GM12878 (cell line): ENCODE measurements around the gene DBN1. TPM values are rescaled to one million over a fixed set of nuclear protein-coding genes. Genes with fewer than 3 reads are reported as not detected.

Experiments
- BACH1 ChIP-seq: fragments of 450-650 bp; IDR thresholded peaks from 2 replicates; pipeline ENCODE4 v1.6.1; 2017; ENCODE audit warnings: mild to moderate bottlenecking, borderline replicate concordance
- CHD2 ChIP-seq: IDR thresholded peaks from 2 replicates; pipeline ENCODE4 v1.6.1; 2011; ENCODE audit warnings: low read depth, low read length, improper control_type of control experiment, borderline replicate concordance
- CREM ChIP-seq: IDR thresholded peaks from 2 replicates; pipeline ENCODE4 v1.6.1; 2014; ENCODE audit warnings: antibody characterized with exemption, low read depth
- ETV6 ChIP-seq, 2 experiments: fragments of 450-650 bp in 1 of 2; IDR thresholded peaks in 1 of 2; conservative IDR thresholded peaks in 1 of 2; 2 replicates each; pipeline ENCODE4 v1.6.1; 2014; ENCODE audit warnings: antibody characterized with exemption in 1 of 2, borderline replicate concordance in 1 of 2, low read depth in 1 of 2, mild to moderate bottlenecking in 1 of 2, moderate library complexity in 1 of 2
- HDGF ChIP-seq: fragments of 450-650 bp; IDR thresholded peaks from 2 replicates; pipeline ENCODE4 v1.6.1; 2016; ENCODE audit warnings: antibody characterized with exemption
- IRF5 ChIP-seq: fragments of 450-650 bp; IDR thresholded peaks from 2 replicates; pipeline ENCODE4 v1.6.1; 2017; ENCODE audit warnings: borderline replicate concordance
- NFYB ChIP-seq: IDR thresholded peaks from 2 replicates; pipeline ENCODE4 v1.6.1; 2011; ENCODE audit warnings: low read depth, mild to moderate bottlenecking, low read length, improper control_type of control experiment, moderate library complexity; ENCODE audit not compliant: insufficient read depth
- RCOR1 ChIP-seq: conservative IDR thresholded peaks from 2 replicates; pipeline ENCODE4 v1.6.1; 2012; ENCODE audit warnings: low read depth, low read length, improper control_type of control experiment
- RFX5 ChIP-seq: IDR thresholded peaks from 2 replicates; pipeline ENCODE4 v1.6.1; 2011; ENCODE audit warnings: low read depth, low read length, improper control_type of control experiment
- SIN3A ChIP-seq: IDR thresholded peaks from 2 replicates; pipeline ENCODE4 v1.6.1; 2012; ENCODE audit warnings: low read depth, low read length, improper control_type of control experiment
- SP1 ChIP-seq: IDR thresholded peaks from one replicate; pipeline ENCODE4 v1.6.1; 2011; ENCODE audit warnings: low read depth, low read length
- polyA plus RNA-seq, 11 experiments: library from polyadenylated mRNA; depleted of rRNA in 4 of 11; unstranded in 6 of 11; stranded (reverse) in 5 of 11; fragments of >200 nt; fragmentation: Nextera tagmentation in 4 of 11; fragmentation: Illumina TruSeq in 1 of 11; extraction: Ambion mirVana in 4 of 11; extraction: Trizol in 1 of 11; gene quantifications; 1 replicate in 1 of 11; 2 replicates in 10 of 11; pipeline versions ENCODE4 v1.2.1 to v1.2.3, GENCODE V29; 2011 to 2016; ENCODE audit warnings: inconsistent platforms in 2 of 11, missing spikeins in 2 of 11, low read depth in 1 of 11
- total RNA-seq, 4 experiments: library from RNA; depleted of rRNA in 3 of 4; stranded (reverse); fragments of >200 nt in 3 of 4; fragmentation: Illumina TruSeq in 1 of 4; extraction: Trizol in 1 of 4; gene quantifications; 2 replicates each; pipeline versions ENCODE4 v1.2.1 to v1.2.3, GENCODE V29; 2013 to 2021
- TF ChIP-seq, protein P1 (sequence below): IDR thresholded peaks from 2 replicates; pipeline ENCODE4 v1.6.1; 2011; ENCODE audit warnings: mild to moderate bottlenecking, low read depth, low read length, moderate library complexity; ENCODE audit not compliant: insufficient replicate concordance
- TF ChIP-seq, protein P2 (sequence below): fragments of 450-650 bp; IDR thresholded peaks from 2 replicates; pipeline ENCODE4 v1.6.1; 2016; ENCODE audit warnings: mild to moderate bottlenecking
- TF ChIP-seq, protein P3 (sequence below): fragments of 450-650 bp; formaldehyde crosslinking; IDR thresholded peaks from 2 replicates; pipeline ENCODE4 v1.4.0; 2020; ENCODE audit warnings: mild to moderate bottlenecking, moderate library complexity
- TF ChIP-seq, protein P4 (sequence below): fragments of 450-650 bp; IDR thresholded peaks from 2 replicates; pipeline ENCODE4 v1.6.1; 2017; ENCODE audit warnings: mild to moderate bottlenecking
- TF ChIP-seq, protein P5 (sequence below): IDR thresholded peaks from 2 replicates; pipeline ENCODE4 v1.6.1; 2012; ENCODE audit warnings: low read depth, low read length, improper control_type of control experiment

Gene DBN1
- total and polyA plus RNA-seq, 10 of the 15 experiments (the other 5 are each of a cell fraction or from before 2014, with no cell fraction given): 0.18 to 81.0 (median 27.9) TPM

DNA sequence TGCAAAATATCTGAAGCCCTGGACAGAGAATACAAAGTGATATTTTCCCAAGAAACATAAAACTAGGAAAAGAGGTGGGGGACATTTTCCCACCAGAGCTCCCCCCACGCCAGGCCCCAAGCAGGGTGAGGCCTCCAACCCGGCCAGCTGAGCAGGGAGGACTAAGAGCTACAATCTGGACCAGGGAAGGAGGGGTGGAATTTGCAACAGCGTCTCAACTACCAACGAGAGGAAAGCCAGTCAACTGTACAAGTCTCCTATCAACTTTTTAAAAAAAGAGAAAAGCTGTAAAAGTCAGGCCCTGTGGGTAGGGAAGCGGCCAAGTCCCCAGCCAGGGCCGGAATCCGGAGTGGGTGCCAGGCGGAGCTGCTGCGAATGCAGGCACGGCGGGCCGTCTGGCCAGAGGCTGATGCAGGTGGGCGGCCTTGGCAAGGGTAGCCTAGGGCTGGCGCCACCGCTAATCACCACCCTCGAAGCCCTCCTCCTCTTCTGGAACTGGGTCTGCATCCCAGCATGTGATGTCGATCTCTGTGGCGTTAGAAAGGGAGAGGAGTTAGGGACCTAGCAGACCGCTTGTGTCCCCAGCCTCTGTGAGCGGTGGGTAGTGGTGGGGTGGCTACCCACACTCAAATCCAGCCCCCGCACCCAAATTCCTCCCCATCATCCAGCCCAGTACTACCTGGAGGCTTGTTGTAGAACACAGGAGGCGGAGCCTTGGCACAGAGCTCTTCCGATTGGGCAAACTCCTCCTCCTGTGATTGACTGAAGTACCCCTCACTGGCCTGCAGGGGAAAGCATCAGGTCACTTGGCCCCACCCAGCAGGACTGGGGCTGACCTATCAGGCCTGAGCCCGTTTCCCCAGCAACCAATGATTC is 16.2 kb downstream of the DBN1 start (continued):
- TF ChIP-seq NFYB (peak; percentile 82), CREM (peak; percentile 42; the same call in 1 of the 2 replicates), RCOR1 (no peak), CHD2 (no peak), RFX5 (peak; percentile 95), SIN3A (no peak), ETV6 (conservative IDR thresholded peaks at IDR 0.05 in 1 of 2, IDR thresholded peaks at IDR 0.05 in 1 of 2; ENCODE audit: borderline replicate concordance in 1 of 2, low read depth in 1 of 2) (no peak), IRF5 (no peak), SP1 (peak; percentile 83), HDGF (0 out of 2 replicates have a peak, but pooled peaks have one; percentile 18), BACH1 (no peak)
- TF ChIP-seq, protein P1, sequence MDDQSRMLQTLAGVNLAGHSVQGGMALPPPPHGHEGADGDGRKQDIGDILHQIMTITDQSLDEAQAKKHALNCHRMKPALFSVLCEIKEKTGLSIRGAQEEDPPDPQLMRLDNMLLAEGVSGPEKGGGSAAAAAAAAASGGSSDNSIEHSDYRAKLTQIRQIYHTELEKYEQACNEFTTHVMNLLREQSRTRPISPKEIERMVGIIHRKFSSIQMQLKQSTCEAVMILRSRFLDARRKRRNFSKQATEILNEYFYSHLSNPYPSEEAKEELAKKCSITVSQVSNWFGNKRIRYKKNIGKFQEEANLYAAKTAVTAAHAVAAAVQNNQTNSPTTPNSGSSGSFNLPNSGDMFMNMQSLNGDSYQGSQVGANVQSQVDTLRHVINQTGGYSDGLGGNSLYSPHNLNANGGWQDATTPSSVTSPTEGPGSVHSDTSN: peak; percentile 82
- TF ChIP-seq, protein P2, sequence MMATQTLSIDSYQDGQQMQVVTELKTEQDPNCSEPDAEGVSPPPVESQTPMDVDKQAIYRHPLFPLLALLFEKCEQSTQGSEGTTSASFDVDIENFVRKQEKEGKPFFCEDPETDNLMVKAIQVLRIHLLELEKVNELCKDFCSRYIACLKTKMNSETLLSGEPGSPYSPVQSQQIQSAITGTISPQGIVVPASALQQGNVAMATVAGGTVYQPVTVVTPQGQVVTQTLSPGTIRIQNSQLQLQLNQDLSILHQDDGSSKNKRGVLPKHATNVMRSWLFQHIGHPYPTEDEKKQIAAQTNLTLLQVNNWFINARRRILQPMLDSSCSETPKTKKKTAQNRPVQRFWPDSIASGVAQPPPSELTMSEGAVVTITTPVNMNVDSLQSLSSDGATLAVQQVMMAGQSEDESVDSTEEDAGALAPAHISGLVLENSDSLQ: peak; percentile 94
- TF ChIP-seq, protein P3, sequence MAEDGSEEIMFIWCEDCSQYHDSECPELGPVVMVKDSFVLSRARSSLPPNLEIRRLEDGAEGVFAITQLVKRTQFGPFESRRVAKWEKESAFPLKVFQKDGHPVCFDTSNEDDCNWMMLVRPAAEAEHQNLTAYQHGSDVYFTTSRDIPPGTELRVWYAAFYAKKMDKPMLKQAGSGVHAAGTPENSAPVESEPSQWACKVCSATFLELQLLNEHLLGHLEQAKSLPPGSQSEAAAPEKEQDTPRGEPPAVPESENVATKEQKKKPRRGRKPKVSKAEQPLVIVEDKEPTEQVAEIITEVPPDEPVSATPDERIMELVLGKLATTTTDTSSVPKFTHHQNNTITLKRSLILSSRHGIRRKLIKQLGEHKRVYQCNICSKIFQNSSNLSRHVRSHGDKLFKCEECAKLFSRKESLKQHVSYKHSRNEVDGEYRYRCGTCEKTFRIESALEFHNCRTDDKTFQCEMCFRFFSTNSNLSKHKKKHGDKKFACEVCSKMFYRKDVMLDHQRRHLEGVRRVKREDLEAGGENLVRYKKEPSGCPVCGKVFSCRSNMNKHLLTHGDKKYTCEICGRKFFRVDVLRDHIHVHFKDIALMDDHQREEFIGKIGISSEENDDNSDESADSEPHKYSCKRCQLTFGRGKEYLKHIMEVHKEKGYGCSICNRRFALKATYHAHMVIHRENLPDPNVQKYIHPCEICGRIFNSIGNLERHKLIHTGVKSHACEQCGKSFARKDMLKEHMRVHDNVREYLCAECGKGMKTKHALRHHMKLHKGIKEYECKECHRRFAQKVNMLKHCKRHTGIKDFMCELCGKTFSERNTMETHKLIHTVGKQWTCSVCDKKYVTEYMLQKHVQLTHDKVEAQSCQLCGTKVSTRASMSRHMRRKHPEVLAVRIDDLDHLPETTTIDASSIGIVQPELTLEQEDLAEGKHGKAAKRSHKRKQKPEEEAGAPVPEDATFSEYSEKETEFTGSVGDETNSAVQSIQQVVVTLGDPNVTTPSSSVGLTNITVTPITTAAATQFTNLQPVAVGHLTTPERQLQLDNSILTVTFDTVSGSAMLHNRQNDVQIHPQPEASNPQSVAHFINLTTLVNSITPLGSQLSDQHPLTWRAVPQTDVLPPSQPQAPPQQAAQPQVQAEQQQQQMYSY: no peak
- TF ChIP-seq, protein P4, sequence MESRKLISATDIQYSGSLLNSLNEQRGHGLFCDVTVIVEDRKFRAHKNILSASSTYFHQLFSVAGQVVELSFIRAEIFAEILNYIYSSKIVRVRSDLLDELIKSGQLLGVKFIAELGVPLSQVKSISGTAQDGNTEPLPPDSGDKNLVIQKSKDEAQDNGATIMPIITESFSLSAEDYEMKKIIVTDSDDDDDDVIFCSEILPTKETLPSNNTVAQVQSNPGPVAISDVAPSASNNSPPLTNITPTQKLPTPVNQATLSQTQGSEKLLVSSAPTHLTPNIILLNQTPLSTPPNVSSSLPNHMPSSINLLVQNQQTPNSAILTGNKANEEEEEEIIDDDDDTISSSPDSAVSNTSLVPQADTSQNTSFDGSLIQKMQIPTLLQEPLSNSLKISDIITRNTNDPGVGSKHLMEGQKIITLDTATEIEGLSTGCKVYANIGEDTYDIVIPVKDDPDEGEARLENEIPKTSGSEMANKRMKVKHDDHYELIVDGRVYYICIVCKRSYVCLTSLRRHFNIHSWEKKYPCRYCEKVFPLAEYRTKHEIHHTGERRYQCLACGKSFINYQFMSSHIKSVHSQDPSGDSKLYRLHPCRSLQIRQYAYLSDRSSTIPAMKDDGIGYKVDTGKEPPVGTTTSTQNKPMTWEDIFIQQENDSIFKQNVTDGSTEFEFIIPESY: no peak
- TF ChIP-seq, protein P5, sequence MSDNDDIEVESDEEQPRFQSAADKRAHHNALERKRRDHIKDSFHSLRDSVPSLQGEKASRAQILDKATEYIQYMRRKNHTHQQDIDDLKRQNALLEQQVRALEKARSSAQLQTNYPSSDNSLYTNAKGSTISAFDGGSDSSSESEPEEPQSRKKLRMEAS: no peak
